ENCODE measurements around the gene ADAMTS2.
"Not testable (repeated sequence)": the region's sequence is repeated elsewhere in the genome, so short reads cannot be mapped to it uniquely, and the experiment has no call there.

The ADAMTS2 gene

DNA sequence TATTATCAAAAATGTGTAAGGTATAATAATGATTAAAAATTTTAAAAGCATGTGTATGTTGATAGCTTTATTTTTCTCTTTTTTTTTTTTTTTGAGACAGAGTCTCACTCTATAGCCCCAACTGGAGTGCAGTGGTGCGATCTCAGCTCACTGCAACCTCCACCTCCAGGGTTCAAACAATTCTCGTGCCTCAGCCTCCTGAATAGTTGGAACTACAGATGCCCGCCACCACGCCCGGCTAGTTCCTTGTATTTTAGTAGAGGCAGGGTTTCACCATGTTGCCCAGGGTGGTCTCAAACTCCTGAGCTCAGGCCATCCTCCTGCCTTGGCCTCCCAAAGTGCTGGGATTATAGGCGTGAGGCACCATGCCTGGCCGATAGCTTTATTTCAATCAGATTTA lies 20.9 kb downstream of the ADAMTS2 start:
- not testable (repeated sequence) for DNase-seq

DNA sequence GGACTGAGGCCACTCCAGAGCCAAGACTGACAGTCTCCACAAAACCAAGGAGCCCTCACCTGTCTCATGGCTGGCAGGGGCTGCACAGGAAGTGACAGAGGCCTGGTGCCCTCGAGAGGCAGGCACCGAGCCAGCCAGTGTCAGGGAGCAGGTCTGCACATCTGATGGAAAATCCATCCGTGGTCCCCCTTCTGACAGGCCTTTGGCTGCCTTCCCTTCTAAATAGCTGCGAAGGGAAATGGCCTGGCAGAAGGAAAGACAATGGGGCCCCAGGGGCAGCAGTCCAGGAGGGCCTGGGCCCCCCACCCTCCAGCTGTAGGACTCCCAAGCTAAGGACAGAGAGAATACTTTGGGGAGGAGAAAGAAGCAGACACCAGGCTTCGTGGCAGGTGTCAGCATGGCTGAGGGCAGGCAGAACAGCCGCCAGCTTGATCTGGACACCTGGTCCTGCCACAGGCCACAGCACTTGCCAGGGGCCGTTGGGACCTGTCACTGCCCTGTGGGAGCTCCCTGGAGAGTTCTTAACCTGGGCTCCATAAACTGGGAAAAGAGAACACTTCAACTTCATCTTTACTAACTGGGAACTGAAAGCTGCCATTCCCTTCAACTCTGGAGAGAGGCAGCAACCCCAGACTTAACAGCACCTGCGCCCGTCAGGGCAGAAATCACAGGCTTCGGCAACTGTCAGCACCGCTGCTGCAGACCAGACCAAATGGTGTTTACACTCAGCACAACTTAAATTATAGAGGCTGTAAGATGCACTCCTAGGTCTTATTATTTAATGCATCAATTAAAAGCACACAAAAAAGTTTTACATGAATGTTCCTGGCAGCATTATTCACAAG lies 22.0 kb downstream of the ADAMTS2 start:
- no peak for DNase-seq

DNA sequence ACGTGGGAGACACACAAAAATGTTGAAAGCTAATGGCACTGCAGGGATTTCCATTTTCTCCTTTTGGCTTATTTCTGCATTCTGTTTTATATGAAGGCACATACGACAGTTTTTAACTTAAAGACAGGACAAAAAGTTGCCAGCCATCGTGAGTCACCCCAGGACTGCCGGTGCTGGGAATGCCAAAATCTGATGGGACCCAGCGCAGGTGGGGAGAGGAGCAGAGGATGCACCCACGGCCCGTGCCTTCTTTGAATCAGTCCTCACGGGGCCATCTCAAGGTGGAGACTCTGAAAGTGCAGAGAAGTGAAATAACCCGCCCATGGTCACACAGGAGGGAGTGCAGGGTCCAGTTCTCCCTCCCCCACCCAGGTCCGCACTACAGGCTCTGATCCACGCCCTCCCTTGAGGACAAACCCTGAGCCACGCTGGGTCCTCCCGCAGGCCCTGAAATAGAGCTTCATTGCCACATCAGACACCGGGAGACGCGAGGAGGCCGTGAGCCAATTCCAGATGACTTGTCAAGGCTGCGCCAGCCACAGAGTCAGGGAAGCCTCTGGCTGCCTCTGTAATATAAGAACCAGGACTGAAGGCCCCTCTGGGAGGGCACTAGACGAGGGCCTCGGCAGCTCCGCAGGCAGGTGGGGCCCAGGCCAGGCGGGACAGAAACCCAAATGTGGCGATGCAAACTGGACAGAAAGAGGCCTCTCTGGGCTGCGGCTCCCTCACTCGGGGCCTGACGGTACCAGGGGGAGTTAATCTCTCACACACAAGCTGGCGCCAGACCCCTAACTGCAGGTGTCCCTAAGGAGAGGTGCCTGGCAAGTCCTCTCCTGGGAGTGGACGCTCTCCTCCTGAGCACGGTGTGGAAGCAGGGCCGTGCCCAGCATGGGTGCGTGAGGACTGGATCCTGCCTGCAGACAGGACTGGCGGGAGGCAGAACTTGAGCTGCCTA lies 22.9 kb downstream of the ADAMTS2 start:
- DNase-seq, result no peak

DNA sequence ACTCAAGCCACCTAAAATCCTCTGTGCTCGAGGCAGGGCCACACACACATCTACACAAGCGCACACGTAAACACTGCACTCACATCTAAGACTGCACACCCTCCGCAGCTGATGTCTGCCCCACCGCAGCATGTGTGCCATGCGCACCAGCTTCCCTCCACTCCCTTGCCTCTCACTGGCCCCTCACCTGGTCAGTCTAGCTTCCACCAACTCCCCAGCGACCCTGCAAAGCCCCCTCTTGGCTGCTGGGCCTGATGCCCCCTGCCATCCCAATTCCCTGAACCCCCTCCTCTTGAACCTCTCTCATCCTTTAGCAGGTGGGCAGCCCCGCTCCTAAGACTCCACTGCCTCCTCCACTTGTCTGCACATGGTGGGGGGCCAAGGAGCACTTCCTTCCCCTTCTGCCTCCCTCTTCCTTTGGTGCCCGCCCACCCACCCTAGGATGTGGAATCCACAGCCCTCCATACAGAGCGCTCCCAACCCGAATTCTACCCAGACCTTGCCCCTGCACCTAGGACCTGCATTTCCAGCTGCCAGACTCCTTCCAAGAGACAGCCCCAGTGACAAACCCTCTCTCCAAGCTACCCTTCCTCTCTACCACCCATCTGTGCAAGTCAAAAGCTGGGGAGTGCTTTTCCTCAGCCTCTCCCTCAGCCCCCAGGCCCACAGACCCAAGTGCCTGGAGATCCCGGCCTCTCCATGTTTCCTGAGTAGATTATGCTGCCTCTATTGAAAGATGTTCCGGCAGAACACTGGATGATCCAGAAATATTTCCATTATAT lies 23.9 kb downstream of the ADAMTS2 start:
- DNase-seq, result no peak

DNA sequence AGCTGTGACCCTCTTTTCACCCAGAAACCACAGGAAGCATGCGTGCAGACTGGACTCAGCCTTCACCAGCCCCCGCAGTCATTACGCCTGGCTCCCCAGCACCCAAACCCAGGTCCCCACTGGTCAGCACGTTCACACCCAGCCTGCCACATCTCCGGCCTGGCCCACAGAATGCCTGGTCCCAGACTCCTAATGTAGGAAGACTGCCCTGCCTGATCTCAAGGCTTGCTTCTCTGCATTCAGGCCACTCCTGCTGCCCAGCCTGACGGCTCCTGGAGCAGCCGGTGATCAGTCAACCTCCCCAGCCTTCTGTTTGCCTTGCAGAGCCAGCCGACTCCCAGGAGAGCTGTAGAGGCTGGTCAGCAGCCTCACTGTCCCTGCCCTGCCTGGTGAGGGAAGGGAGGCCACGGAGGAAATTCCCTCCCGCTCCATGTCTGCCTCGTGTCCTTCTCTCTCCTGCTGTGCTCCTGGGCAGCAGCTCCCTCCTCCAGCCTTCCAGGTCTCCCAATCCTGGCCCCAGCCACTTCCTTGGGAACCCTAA lies 25.4 kb downstream of the ADAMTS2 start:
- no peak for DNase-seq

DNA sequence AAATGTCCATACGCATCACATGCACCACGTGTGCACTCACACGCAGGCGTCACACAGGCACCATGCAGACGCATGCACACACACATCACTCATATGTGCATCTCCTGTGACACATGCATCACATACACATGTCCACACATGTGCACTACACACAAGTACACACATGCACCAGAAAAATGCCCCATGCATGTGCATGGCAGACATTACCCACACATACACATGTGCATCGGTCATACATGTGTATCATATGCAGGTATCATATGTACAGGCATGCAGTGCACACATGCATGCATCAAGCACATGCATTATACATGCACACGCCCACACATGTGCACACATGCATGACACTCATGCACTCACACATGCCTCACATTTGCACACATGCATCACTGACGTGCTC lies 26.1 kb downstream of the ADAMTS2 start:
- no peak for DNase-seq

DNA sequence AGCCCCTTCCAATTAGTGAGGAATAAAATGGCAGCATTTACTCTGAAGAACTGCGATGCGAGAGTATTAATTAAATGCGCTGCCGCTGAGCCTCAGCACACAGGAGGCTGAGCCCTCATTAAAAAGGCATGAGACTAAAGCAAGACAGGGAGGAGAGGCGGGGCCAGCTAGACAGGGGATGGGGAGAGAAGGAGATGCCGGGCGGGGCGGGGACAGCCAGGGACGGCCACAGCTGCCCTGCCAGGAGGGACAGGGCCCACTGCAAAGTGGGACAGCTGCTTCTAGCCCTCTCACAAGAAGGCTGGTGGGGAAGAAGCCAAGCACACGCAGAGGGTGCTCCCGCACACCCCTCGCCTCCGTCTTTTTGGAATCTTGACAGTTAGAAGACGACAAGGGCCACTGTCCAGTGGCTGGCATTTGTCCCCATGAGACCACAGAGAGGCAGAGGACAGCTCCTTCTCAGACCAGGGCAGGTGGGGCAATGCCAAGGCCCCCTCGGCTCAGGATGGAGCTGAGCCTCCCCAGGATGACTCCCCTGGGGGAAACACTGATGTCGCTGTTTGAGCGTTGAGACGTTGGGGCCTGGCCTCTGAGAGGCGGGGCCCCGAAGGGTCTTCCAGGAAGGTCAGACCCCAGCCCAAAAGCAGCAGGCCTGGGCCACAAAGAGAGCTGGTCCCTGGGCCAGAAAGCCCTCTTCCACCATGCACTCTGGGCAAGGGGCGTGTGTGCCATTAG lies 26.9 kb downstream of the ADAMTS2 start:
- DNase-seq, result no peak

DNA sequence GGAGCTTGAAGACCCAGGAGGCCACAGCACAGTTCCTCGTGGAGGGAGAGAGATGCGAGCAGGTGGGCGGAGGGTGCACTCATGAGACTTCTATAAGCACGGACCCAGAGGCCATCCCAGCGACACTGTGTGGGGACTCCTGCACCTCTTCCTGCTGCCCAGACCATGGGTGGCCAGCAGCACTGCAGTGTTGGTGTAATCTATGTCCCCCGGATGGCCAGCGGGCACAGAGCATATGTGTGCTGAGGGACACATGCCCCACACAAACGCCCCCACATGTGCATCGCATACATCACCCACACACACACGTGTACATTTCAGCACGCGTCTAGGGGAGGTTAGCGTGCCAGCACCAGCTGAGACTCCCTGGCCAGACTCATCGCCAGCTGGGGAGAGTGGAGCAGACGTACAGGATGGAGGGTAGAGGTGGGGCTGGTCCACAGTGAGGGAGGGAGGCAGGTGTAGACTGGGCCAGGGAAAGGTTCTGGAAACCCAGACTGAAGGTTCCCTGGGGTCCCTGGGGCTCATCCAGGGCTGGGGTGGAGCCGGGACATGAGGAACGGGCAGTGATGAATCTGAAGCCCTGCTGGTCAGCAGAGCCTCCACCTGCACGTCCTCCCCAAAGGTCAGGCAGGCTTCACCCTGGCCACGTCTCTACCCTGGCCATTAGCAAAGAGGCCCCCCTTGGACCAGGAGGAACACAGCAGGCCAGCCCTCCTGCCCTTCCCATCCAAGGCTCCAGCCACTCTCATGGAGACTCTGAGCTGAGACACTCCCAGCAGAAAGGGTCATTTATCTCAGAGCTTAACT lies 27.6 kb downstream of the ADAMTS2 start:
- no peak for DNase-seq

DNA sequence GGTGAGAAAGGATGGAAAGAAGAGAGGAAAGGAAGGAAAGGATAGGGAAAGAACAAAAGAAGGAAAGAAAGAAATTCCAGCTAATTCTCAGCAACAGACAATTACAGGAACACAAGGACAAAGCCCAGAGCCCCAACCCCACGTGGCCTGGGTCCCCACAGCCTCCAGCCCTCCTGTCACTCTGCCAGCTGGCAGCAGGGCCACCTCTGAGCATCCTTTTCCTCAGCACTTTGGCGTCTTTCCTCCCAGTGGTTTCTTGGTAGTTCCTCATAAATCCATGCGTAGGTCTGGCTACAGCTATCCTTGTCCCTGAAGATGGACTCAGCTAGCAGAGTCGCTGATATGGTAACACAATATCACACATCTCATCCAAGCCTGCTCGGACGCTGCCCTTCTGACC lies 28.3 kb downstream of the ADAMTS2 start:
- no peak for DNase-seq

DNA sequence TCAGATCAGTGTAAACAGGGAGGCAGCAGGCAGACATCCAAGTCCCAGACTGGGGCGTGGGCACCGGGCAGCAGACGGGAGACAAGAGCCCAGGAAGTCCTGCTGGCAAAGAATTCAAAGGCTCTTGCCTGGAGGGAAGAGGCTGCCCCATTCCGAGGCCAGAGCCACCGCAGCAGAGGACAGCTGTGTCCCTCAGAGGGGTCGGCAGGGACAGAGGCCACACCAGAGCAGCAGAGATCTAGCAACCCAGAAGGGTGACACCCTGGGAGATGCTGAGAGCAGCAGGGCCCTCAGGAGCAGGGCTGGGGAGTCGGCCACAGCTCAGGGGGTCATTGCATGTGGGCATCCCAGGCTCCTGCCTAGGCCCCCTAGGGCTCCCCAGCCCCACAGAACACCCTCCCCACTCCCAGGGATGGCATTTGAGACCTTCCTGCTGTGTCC lies 29.1 kb downstream of the ADAMTS2 start:
- DNase-seq, result no peak

DNA sequence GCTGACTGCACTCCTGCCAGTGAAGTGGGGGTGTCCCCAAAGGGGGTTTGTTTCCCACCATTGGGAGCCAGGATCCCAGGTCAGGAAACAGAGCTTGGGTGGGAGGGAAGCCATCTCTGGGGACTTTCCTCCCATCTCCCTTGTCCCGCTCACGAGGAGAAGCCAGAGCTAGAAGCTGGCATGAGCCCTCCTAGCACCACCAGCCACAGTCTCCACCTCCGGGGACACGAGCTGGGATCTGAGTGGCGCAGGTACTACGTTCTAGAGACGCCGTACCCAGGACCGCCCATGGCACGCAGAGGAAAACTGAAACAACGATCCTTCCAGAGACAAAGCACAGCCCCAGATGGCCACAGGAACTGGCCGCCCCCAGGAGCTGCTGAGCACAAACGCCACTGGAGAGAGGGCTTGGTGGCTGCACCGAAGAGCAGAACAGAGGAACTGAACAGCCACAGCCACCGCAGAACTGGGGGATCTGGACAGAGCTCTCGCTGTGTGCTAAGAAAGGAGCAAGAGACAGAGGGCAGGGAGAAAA lies 29.8 kb downstream of the ADAMTS2 start:
- no peak for DNase-seq

DNA sequence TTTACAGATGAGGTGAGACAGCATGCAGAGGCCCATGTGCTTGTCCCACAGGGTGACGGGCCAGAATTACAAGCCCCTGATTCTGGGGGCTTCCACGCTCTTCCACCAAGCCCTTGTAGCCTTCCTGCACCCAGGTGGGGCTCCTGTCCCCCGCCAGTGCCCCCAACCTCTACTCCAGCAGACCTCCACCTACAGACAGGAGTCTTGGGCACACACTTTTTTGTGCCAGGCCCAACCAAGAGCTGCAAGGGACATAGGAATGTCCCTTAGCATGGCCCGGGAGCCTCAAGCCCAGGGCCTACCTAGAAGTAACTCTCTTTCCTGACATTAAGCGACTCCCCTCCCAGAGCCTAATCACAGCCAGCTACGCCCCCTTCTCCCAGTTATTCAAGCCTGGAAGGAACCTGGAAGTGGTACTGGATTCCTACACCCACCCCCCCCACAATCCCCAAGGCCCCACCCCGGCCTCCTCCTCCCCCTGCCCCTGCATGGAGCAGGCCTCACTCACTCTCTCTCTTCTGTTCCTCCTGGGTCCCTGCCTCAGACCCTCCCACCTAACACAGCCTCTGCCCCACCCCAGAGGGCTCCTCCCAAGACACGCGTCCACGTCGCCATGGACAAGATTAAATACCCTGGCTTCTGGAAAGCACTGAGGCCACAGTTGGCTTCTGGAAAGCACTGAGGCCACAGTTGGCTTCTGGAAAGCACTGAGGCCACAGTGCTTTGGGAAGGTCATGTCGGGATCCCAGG lies 30.5 kb downstream of the ADAMTS2 start:
- no peak for DNase-seq

DNA sequence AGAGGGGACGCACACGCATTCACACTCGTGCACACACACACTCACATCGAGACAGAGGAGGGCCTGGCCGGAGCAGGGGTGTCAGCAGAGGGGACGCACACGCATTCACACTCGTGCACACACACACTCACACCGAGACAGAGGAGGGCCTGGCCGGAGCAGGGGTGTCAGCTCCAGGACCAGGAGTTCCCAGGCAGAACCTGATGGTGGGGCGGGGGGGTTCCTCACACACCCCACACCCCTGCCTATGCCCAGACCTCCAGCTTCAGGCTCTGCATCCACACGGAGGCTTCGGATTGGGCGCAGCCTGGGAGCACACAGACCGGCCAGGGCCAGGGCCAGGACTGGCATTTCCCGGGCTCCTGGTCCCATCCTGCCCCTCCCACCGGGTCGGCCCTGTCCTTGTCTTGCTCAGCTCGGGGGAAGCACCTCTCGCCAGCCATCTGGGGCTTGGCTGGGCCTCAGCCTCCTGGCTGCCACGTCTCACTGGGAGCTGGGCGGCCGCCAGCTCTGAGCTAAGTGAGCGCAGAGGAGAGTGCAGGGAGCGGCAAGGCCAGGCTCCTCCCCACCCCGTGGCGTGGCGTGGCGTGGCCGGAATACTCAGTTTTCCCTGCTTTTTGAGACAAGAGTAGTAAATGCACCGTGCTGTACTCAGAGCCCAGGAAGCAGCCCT lies 31.3 kb downstream of the ADAMTS2 start:
- DNase-seq, result no peak

DNA sequence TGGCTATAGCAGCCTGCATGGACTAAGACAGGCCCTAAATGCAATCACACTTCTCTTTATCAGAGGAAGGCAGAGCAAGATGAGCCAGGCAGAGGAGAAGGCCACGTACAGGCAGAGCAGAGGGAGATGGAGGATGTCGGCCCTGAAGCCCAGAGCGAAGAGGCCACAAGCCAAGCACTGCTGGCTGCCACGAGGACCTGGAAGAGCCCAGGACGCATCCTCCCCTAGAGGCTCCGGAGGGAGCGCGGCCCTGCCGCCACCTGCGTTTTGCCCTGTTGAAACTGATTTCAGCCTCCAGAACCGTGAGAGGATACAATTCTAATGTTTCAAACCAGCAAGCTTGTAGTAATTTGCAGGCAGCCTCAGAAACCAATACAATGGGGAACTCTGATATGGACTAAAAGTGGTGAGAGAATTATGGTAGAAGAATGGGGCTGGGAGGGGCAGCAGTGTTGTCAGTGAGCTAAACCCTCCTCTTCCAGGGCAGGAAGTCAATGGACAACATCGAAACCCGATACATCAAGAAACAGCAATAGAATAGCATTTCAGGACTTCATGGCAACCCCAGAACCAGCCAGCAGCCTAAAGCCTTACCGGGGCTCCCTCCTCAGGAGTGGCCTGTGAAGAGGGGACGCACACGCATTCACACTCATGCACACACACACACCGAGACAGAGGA lies 32.6 kb downstream of the ADAMTS2 start:
- no peak for DNase-seq

DNA sequence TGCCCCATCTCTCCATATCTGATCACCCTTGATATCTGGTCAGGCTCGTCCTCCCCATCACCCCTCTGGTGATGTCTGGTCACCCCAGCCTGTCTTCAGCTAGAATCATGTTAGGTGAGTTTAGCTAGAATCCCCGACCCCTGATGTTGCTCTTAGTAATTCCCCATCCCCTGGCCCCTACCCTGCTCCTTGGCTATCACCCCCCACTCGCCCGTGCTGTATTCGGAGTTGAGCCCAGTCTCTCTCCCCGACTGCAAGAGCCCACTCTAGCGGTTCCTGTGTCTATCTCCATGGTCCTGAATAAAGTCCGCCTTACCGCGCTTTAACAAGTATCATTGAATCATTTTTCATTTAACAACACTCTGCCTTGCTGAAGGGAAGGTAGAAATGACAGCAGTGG lies 33.7 kb downstream of the ADAMTS2 start:
- no peak for DNase-seq

DNA sequence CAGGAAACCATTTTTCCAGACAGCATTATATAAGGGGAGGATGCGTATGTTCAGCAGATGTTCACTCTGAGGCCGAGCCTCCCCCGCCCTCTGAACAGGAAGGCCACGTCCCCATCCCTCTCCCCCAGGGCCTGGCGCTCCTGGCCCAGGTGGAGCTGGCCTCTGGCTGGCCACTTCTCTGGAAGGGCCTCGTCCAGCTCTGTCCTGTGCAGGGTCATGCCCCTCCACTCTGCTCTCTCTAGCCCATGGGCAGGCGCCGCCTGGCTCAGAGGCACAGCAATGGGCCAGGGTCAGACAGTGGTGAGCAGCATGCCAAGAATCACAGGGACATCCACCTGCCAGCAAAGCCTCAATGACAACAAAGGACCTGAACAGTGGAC lies 34.2 kb downstream of the ADAMTS2 start:
- DNase-seq, result no peak

DNA sequence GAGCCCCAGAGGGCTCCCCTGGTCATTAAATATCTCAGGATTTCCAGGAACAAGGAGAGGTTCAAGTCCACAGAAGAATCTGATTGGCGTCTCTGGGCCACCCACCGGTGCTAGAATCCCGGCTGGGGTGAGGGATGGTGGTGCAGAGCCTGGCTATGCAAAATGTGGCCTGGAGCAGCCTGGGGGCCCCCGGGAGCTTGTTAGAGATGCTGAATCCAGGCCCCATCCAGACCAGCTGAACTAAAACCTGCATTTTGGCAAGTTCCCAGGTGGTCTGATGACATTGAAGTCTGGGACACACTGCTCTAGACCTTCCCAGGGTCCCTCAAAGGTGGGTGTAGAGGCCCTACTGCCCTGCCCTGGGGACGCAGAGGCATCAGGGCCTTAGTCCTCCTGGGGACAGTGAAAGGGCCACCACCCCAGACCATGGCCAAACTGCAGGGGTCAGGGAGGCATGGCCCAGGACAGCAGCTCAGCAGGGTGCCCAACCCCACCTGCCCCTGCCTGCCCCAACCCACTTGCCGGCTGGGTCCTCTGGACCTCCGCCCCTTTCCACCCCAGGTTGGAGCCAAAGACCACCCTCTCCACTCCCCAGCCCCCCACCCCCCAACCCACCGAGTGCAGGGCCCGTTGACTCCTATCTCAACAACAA lies 34.7 kb downstream of the ADAMTS2 start:
- DNase-seq, result no peak

DNA sequence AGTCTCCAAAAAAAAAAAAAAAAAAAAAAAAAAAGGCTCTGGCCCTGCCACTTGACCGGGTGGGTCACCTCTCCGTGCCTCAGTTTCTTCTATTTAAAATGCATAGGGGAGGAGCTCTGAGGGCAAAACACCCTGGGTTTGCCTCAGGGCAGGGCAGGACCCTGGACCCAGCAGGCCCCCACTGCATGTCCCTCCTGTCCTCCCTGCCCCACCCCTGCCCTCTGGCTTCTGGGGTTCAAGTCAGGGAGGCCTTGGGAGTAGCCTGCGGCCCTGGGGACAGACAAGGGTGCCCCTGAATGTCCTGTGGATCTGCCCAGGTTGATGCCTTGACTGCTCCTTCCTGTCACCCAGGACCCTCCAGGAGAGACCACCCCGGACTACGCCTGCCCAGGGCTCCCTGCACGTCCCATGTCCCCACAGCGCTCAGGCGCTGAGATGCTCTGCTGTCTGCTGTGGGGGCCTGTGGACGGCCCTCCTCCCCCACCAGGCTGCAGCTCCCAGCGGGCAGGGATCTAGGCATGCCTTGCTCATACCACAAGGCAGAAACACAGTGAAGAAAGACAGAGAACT lies 35.4 kb downstream of the ADAMTS2 start:
- DNase-seq, result no peak
